ENCODE data around the gene ASPN. TPM values are rescaled to one million over a fixed set of nuclear protein-coding genes. Genes with fewer than 3 reads are reported as not detected.

Gene ASPN
- total and polyA plus RNA-seq, 2 experiments from 2014 or later, result 0.82 TPM; not detected in 1

GRCh38 chr9:92408747-92409478, 73.4 kb downstream of the ASPN start (continued):
- TF ChIP-seq NANOG (IDR thresholded peaks at IDR 0.05; ENCODE audit: borderline replicate concordance), result no peak
- no peak for TF ChIP-seq ZNF114 (CRISPR knock-in tag; IDR thresholded peaks at IDR 0.05)
- no peak for TF ChIP-seq ETS1 (IDR thresholded peaks at IDR 0.05)

- Mint-ChIP-seq H3K4me1 (no peaks in the 10 kb centered on the region; the same call in 2 of the 3 replicates), H3K36me3 (ENCODE audit: low read depth) (no peaks in the 10 kb centered on the region), H3K9me3 (no peaks in the 10 kb centered on the region), H3K27ac (no peak overlapping the region), H3K4me3 (no peak overlapping the region), H3K27me3 (ENCODE audit: insufficient read depth, low read depth, poor library complexity) (no peaks in the 10 kb centered on the region)
- Histone ChIP-seq H3K36me3 (ENCODE audit: insufficient read depth) (no peaks in the 10 kb centered on the region), H3K9me2 (ENCODE audit: insufficient read depth) (no peaks in the 10 kb centered on the region), H3K4me3 (no peak overlapping the region), H3K79me2 (replicated peaks; ENCODE audit: insufficient read depth) (no peaks in the 10 kb centered on the region), H3F3A (replicated peaks; ENCODE audit: low read depth) (no peaks in the 10 kb centered on the region), H3K27ac (ENCODE audit: low read depth) (no peak overlapping the region), H3K4me1 (ENCODE audit: insufficient read depth) (no peaks in the 10 kb centered on the region), H3K27me3 (ENCODE audit: insufficient read depth) (no peaks in the 10 kb centered on the region), H3K4me2 (no peak overlapping the region), H2AFZ (no peak overlapping the region), H4K20me1 (replicated peaks; ENCODE audit: insufficient read depth) (no peaks in the 10 kb centered on the region)
- no peak for ATAC-seq
- no peak for DNase-seq (ENCODE audit: low spot score)
- TF ChIP-seq REST (IDR thresholded peaks at IDR 0.05; ENCODE audit: unreplicated experiment), result no peak
Observed at GRCh38 chr9:92407818-92408217, 74.5 kb downstream of the ASPN start.

- Mint-ChIP-seq H3K9me3 (no peaks in the 10 kb centered on the region), H3K4me3 (no peak overlapping the region), H3K27me3 (ENCODE audit: insufficient read depth, low read depth, poor library complexity) (no peaks in the 10 kb centered on the region), H3K27ac (no peak overlapping the region), H3K36me3 (ENCODE audit: low read depth) (no peaks in the 10 kb centered on the region), H3K4me1 (no peaks in the 10 kb centered on the region; the same call in 2 of the 3 replicates)
- Histone ChIP-seq H3K4me1 (ENCODE audit: insufficient read depth) (no peaks in the 10 kb centered on the region), H3K27me3 (ENCODE audit: insufficient read depth) (no peaks in the 10 kb centered on the region), H2AFZ (no peak overlapping the region), H3K79me2 (replicated peaks; ENCODE audit: insufficient read depth) (no peaks in the 10 kb centered on the region), H3K4me2 (no peak overlapping the region), H3K4me3 (no peak overlapping the region), H3K27ac (ENCODE audit: low read depth) (no peak overlapping the region), H4K20me1 (replicated peaks; ENCODE audit: insufficient read depth) (no peaks in the 10 kb centered on the region), H3K36me3 (ENCODE audit: insufficient read depth) (no peaks in the 10 kb centered on the region), H3K9me2 (ENCODE audit: insufficient read depth) (no peaks in the 10 kb centered on the region), H3F3A (replicated peaks; ENCODE audit: low read depth) (no peaks in the 10 kb centered on the region)
- DNase-seq (ENCODE audit: low spot score), result no peak
- ATAC-seq, result no peak
- TF ChIP-seq EZH2 (IDR thresholded peaks at IDR 0.05; ENCODE audit: low read depth, unreplicated experiment), result no peak
- no peak for TF ChIP-seq JUNB (IDR thresholded peaks at IDR 0.05; ENCODE audit: unreplicated experiment)
- TF ChIP-seq ZNF331 (CRISPR knock-in tag; IDR thresholded peaks at IDR 0.05; ENCODE audit: low read depth), result no peak
- no peak for TF ChIP-seq EZH2phosphoT487 (IDR thresholded peaks at IDR 0.05; ENCODE audit: unreplicated experiment)
- TF ChIP-seq REST (IDR thresholded peaks at IDR 0.05; ENCODE audit: unreplicated experiment), result no peak
- no peak for TF ChIP-seq STAT1 (IDR thresholded peaks at IDR 0.05; ENCODE audit: unreplicated experiment)
- TF ChIP-seq CTCF (conservative IDR thresholded peaks at IDR 0.05; ENCODE audit: low read depth in 2 of 2), result no peak
- no peak for TF ChIP-seq ETS1 (IDR thresholded peaks at IDR 0.05)
Observed at GRCh38 chr9:92406477-92406876, 75.8 kb downstream of the ASPN start.

Measured in GM23338 (cell line).